NCI-H1930 (cell line): ENCODE data around the gene MOV10L1.
A peak's percentile ranks its signal among the peaks of the same experiment; 100 is the strongest.
"Not testable (repeated sequence)": the region's sequence is repeated elsewhere in the genome, so short reads cannot be mapped to it uniquely, and the experiment has no call there.

Experiments
- DNase-seq, 2 experiments: peaks; one replicate each; lab custom pipeline; 2025; lab: John Stamatoyannopoulos, UW

The MOV10L1 gene

GRCh38 chr22:50160947-50161346, 71.1 kb downstream of the MOV10L1 start:
- no peak for DNase-seq

- DNase-seq, result no peak
Observed at GRCh38 chr22:50161508-50162390, 71.9 kb downstream of the MOV10L1 start.

GRCh38 chr22:50162391-50162956, 72.7 kb downstream of the MOV10L1 start:
- no peak for DNase-seq

- no peak for DNase-seq
Observed at GRCh38 chr22:50165436-50166123, 75.8 kb downstream of the MOV10L1 start.

- no peak for DNase-seq
Observed at GRCh38 chr22:50167689-50168489, 78.1 kb downstream of the MOV10L1 start.

- not testable (repeated sequence) for DNase-seq
Observed at GRCh38 chr22:50168490-50169180, 78.8 kb downstream of the MOV10L1 start.

- DNase-seq, result no peak
Observed at GRCh38 chr22:50169181-50169759, 79.5 kb downstream of the MOV10L1 start.

GRCh38 chr22:50169774-50170341, 80.1 kb downstream of the MOV10L1 start:
- DNase-seq, result peak; percentile 47 to 49

- no peak for DNase-seq
Observed at GRCh38 chr22:50170453-50171318, 80.9 kb downstream of the MOV10L1 start, which contains the start of gene PANX2. TSS of gene PANX2 (plus strand) at chr22:50170731. CDS start at chr22:50170731, 0 bp downstream.

GRCh38 chr22:50171319-50171964, 81.6 kb downstream of the MOV10L1 start:
- DNase-seq, result no peak

GRCh38 chr22:50171965-50172421, 82.2 kb downstream of the MOV10L1 start:
- DNase-seq, result no peak

- DNase-seq, result no peak
Observed at GRCh38 chr22:50173311-50173982, 83.6 kb downstream of the MOV10L1 start.

- DNase-seq, result no peak
Observed at GRCh38 chr22:50173983-50174355, 84.2 kb downstream of the MOV10L1 start.

- no peak for DNase-seq
Observed at GRCh38 chr22:50174382-50175190, 84.8 kb downstream of the MOV10L1 start.

GRCh38 chr22:50175191-50175461, 85.3 kb downstream of the MOV10L1 start:
- DNase-seq, result no peak

GRCh38 chr22:50175921-50176849, 86.4 kb downstream of the MOV10L1 start:
- no peak for DNase-seq
